NCI-H524 treated with DMSO at 0.1 percent for 48 hours (cell line): ENCODE results near the gene STRBP.
"Not testable (repeated sequence)": the region's sequence is repeated elsewhere in the genome, so short reads cannot be mapped to it uniquely, and the experiment has no call there.

Experiments used
- DNase-seq: peaks from one replicate; lab custom pipeline; 2025; lab: John Stamatoyannopoulos, UW

The STRBP gene

DNA sequence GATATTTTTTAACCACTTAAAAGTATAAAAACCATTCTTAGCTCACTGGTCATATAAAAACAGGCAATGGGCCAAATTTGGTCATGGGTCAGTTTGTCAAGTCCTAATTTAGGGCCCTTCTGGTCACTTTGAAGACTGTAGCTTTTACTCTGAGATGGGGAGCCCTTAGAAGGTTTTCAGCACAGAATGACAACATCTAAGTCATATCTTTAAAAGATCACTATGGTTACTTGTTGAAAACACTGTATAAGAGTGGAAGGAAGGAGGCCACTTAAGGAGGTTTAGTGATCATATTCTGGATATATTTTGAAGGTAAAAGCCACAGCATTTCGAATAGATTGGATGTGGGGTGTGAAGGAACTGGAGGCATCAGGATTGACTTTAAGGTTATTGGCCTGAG is 76.7 kb downstream of the STRBP start:
- DNase-seq = no peak

DNA sequence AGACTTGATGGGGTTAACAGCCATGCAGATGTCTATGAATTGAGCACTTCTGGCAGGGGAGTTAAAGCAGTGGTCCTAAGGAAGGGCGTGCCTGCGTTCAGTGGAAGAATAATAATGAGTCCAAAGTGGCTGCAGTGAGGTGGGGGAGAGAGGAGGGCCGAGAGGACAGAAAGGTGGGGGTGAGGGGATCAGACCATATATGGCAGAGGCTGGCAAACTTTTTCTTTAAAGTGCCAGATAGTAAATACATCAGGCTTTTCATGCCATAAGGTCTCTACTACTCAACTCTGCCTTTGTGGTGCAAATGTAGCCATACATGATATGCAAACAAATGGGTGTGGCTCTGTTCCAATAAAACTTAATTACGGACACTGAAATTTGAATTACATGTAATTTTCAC is 77.1 kb downstream of the STRBP start:
- DNase-seq = no peak

- DNase-seq = no peak
These were observed 81.3 kb downstream of the STRBP start for GRCh38 chr9:123187131-123187530.

- not testable (repeated sequence) for DNase-seq
These were observed 82.4 kb downstream of the STRBP start for GRCh38 chr9:123186029-123186428.

DNA sequence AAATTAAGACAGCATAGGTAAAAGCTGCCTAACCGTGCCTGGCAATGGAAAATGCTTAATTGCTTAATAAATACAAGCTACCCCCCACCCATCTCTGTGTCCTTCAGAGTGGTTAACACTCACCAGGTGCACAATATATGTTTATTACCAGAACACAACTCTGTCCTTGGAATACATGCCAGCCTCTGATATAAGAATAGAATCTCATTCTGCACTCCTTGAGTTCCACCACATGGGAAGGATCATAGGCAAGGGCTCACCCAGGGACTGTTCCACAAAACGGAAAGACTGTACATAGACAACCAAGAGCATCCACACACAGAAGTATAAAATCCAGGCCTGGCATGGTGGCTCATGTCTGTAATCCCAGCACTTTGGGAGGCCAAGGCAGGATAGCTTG is 91.4 kb downstream of the STRBP start:
- no peak for DNase-seq

DNA sequence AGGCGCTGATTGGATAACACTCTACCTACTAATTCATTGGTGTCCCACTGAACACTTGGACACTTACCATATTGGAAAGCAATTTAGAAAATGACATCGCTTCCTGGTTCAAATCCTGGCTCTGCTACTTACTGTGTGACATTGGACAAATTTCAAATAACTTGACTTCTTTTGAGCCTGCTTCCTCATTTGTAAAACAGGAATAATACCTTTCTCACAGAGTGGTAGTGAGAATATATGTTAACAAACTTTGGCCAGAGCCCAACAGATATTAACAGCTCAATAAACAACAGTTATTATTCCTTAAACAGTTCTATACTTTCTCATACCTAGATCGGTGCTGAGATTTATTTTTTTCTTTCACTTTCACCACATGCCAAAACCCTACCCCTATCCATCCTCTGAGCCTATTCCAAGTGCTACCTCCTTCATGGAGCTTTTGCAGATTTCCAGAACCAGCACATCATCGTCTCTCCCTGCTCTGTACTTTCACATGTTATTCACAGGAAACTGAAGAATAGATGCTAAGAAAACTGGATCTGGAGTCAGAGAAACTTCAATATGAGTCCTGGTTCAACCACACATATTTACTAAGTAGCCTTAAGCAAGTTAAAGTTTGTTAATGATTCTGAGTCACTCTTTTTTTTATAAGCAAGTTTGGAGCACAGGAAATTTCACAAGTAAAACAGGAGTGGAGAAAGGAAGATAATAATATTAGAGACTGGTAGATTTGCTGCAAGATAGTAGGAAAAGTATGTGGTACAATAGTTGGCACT is 92.3 kb downstream of the STRBP start:
- no peak for DNase-seq

- DNase-seq = no peak
These were observed 93.4 kb downstream of the STRBP start for GRCh38 chr9:123174887-123175518.

GRCh38 chr9:123174079-123174478 is 94.3 kb downstream of the STRBP start:
- DNase-seq = no peak

- no peak for DNase-seq
These were observed 98.5 kb downstream of the STRBP start for GRCh38 chr9:123169926-123170325.

- no peak for DNase-seq
These were observed 99.8 kb downstream of the STRBP start for GRCh38 chr9:123168586-123168985.

DNA sequence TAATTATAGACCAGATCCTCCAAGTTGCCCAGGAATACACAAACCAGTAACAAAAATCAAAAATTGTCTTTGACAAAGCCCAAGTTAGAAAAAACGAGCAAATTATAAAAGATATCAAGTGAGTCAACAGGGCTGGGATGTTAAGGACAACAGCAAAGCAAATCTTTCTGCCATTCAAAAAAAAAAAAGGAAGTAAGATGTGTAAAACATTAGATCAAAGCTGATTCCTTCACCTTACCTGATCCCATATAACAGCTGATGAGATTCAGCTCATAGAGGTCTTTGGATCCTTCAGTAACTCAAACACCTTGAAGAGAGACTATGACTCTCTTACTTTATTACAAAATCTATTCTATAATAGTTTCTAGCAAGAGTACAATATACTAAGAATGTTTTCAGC is 100.9 kb downstream of the STRBP start:
- no peak for DNase-seq

DNA sequence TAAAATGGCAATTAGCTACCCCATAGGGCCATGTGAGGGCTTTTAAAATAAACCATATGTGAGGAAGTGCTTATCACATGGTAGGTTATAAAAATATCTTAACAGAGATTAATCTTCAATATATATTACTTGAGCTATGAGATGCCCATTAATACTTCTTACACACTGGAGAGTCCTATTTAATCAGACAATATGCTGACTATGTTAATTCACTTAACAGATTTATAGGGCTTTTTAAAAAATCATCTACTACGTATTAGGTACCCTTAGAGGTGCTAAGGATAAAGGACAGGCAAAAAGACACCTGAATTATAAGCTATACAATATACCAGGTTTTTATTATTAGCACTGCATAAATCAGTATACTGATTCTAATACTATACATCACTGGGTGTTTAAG is 102.6 kb downstream of the STRBP start:
- DNase-seq = no peak

DNA sequence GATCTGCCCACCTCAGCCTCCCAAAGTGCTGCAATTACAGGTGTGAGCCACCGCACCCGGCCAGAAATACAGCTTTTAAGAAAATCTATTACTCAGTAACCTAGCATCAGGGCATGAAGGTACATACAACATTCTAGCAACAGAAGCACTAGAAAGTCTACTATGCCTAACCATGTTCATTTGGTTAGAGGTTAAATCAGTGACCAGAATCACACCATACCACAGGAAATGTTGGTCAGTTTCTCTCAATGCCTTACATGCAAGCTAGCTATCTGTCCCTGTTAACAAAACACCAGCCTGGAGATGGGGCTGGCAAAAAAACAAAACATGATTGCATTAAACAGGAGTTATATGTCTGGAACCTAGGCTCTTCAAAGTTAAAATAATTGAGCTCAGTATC is 104.1 kb downstream of the STRBP start:
- DNase-seq = no peak

DNA sequence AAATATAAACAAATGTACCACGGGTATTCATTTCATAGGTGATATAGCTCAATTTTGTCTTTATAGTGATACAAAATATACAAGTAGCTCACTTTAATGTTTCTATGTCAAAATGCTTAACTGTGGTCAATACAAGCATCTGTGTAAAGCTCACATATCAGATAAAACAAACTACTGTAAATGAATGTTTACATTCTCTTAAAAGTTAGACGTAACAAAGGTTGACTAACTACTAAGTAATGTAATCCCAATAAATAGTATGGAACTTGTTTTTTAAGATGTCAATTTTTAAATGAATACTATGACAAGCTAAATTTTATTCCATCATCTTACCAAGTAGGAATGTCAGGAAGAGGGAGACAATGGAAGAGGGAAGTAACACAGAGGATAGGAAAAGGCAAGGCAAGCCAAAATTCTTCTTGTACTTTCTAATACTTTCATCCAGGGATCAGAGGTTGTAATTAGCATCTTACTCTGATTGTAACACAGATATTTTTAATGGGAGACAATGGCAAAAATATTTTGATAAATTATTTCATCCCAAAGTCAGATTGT is 105.5 kb downstream of the STRBP start:
- no peak for DNase-seq

DNA sequence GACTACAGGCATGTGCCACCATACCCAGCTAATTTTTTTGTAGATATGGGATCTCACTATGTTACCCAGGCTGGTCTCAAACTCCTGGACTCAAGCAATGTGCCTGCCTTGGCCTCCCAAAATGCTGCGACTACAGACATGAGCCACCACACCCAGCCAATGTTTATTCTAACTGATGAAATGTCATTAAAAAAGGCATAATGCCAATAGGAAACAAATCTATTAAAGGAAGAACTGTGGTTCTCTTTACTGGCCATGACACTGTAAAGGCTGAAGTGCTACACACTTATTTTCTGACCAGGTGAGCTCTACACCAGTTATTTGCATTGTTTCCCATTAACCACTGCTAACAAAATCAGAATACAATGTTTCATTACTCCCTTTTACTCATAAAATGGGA is 106.0 kb downstream of the STRBP start:
- no peak for DNase-seq

DNA sequence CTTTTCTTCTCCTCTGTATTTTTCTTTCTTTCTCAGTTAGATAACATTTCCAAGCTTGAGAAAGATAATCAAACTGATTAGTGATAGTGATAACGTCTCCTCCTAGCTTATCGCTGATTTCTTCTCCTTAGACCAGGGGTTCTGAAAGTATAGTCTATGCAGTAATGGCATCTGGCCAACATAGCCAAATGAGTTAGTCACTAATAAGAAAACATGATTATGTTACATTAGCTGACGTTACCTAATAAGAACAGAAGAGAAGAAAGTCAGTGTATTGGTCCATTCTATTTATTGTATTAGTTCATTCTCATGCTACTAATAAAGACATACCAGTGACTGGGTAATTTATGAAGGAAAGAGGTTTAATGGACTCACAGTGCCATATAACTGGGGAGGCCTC is 111.2 kb downstream of the STRBP start:
- DNase-seq = no peak

DNA sequence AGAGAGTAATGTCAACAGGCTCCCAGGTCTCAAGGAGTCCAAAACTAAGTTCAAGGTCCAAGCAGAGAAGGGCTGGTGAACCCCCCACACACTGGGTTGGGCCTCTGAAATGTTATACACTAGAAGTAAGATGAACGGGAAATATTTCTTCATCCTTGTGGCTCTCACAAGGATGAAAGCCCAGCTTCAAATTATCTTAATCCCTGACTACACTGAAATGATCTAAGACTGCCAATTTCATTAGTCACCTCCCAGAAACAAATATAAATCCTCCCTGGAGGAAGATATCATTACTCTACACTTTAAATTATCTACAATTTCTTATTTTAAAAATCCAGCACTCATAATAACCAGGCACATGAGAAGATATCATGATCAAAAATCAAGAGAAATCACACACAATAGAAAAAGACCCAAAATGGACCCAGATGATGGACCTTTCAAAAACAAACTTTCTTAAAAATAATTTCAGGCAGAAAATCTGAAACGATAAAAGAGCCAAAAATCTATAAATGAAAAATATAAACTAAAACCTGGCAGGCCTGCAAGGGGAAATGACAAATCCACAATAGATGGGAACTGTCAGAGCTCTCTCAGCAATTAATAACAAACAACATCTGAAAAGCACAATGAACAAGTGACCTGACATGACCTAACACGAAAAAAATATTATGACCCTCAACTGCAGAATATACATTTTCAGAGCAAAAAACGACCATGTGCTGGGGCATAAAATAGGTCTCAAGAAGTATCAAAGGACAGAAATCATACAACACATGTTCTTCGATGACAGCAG is 117.5 kb downstream of the STRBP start:
- DNase-seq = no peak

DNA sequence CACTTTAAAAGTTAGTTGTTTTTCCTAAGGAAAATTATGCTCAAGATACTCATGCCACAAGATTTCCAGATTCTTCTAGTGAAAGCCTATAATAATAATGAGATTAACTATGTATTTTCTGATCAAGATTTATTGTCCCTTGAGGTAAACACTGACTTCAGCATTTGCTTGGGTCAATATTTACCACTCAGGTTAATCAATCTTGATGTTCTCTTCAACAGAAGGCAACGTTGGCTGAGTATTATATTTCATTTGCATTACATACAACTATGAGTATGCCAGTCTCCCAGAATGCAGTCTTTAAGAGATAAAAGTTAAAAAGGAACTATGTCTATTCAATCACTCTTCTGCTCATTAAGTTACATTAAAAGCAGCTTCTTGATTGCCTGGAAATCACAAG is 119.3 kb downstream of the STRBP start:
- no peak for DNase-seq

- DNase-seq = no peak
These were observed 130.2 kb downstream of the STRBP start for GRCh38 chr9:123138163-123138562.

GRCh38 chr9:123135430-123135829 is 133.0 kb downstream of the STRBP start:
- DNase-seq = no peak

DNA sequence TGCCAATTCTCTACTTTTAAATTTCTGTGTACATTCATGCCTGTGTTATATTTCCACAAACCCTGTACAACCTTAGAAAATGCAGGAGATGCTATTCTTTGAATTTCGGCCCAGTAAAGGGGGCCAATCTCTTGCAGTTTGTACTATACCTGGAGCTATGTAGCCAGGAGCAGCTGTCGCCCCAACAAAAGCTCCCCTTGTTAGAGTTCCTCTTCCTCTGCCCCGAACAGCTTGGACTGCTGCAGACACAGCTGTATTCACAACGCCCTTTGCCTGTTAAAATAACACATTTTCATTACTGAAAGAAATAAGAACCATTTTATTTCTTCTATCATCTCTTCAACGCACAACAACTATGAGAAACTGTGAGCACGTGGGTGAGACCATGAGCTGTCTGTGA is 135.7 kb downstream of the STRBP start:
- no peak for DNase-seq

DNA sequence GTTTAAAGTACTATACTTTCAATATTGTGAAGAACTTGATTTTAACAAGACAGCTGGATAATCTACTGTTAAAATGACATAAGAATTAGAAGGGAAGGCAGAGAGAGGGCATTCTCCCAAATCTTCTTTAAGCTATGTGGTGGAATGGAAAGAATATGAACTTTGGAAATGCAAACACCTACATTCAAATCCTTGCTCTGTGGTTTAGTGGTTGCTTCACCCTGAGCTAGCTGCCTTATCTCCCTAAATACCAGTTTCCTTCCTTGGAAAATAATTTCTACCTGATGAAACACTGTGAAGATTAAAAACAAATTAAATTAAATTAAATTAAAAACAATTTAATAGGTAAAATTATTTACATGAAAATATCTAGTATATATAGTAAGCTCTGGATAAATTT is 136.4 kb downstream of the STRBP start:
- no peak for DNase-seq

DNA sequence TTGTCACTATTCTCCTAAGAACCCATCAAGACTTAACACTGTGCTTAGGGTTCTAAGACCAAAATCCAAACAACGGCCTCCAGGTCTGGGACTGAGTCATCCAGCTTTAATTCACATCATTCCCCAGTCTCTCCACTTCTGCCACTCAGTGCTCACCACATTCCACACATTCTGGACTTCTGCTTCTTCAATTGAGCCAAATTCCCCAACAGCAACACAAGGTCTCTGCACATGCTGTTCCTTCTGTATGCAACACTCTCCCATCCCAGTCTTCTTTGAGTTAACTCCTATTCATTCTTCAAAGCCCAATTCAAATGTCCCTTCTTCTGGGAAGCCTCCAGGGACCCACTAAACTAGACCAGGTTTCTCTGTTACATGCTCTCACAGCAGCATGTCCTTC is 137.1 kb downstream of the STRBP start:
- no peak for DNase-seq
